GM23338 (cell line): ENCODE data around the gene HDHD3.

ENCODE experiments used
- CREB1 ChIP-seq: fragments of 250-450 bp; sonication (Bioruptor Pico); IDR thresholded peaks from 2 replicates; pipeline ENCODE4 v1.5.0; 2020; ENCODE audit warnings: low read depth, mild to moderate bottlenecking, moderate library complexity
- CTCF ChIP-seq, 2 experiments: fragments of 200-600 bp in 1 of 2; sonication (generic) in 1 of 2; conservative IDR thresholded peaks; 2 replicates each; pipeline versions ENCODE4 v1.5.1 to v1.6.1; 2016 to 2017; ENCODE audit warnings: antibody characterized with exemption in 2 of 2, low read depth in 2 of 2, mild to moderate bottlenecking in 2 of 2, moderate library complexity in 1 of 2
- ETS1 ChIP-seq: IDR thresholded peaks from 2 replicates; pipeline ENCODE4 v1.6.1; 2016; ENCODE audit warnings: antibody characterized with exemption
- EZH2 ChIP-seq: fragments of 200-600 bp; sonication (generic); IDR thresholded peaks from one replicate; pipeline ENCODE4 v1.8.0; 2017; ENCODE audit warnings: antibody characterized with exemption, mild to moderate bottlenecking, low read depth; ENCODE audit not compliant: unreplicated experiment
- EZH2phosphoT487 ChIP-seq: fragments of 200-600 bp; sonication (generic); IDR thresholded peaks from one replicate; pipeline ENCODE4 v1.8.1; 2018; ENCODE audit warnings: antibody characterized with exemption; ENCODE audit not compliant: unreplicated experiment
- JUNB ChIP-seq: IDR thresholded peaks from one replicate; pipeline ENCODE4 v1.6.1; 2016; ENCODE audit warnings: antibody characterized with exemption; ENCODE audit not compliant: unreplicated experiment
- NANOG ChIP-seq: IDR thresholded peaks from 2 replicates; pipeline ENCODE4 v1.6.1; 2016; ENCODE audit warnings: antibody characterized with exemption, borderline replicate concordance
- POLR2AphosphoS5 ChIP-seq: IDR thresholded peaks from 2 replicates; pipeline ENCODE4 v1.6.1; 2016; ENCODE audit warnings: antibody characterized with exemption, low read depth
- STAT1 ChIP-seq: IDR thresholded peaks from one replicate; pipeline ENCODE4 v1.6.1; 2016; ENCODE audit warnings: antibody characterized with exemption; ENCODE audit not compliant: unreplicated experiment
- ZNF114 ChIP-seq: fragments of 250-450 bp; sonication (Bioruptor Pico); IDR thresholded peaks from 2 replicates; pipeline ENCODE4 v1.5.0; 2020; ENCODE audit warnings: mild to moderate bottlenecking, moderate library complexity
- ZNF331 ChIP-seq: fragments of 250-450 bp; sonication (Bioruptor Pico); IDR thresholded peaks from 2 replicates; pipeline ENCODE4 v1.5.0; 2020; ENCODE audit warnings: low read depth, mild to moderate bottlenecking, moderate library complexity
- ZNF462 ChIP-seq: fragments of 250-450 bp; sonication (Bioruptor Pico); IDR thresholded peaks from 2 replicates; pipeline ENCODE4 v1.5.0; 2020; ENCODE audit warnings: mild to moderate bottlenecking, moderate library complexity
- TF ChIP-seq, protein P1 (sequence below): IDR thresholded peaks from one replicate; pipeline ENCODE4 v1.6.1; 2018; ENCODE audit warnings: antibody characterized with exemption; ENCODE audit not compliant: unreplicated experiment

DNA sequence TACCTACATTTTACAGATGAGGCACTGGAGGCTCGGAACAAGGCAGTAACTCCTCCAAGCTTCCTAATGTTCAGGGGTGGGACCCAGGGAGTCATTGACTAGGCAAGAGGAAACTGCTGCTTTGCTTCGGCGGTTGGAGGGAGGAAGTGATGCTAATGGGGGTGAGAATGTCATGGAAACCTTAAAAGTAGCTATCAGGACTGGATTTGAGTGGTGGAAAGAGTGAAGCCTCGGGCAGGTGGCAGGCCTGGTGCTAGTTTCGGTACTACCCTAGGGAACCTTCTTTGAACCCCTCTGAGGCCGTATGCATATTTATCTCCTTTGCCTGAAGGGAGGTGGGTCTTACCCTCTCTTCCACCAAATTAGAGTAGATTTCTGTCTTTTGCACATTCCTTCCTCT, 25.8 kb downstream of the HDHD3 start:
- no peak for TF ChIP-seq POLR2AphosphoS5
- TF ChIP-seq, protein P1, sequence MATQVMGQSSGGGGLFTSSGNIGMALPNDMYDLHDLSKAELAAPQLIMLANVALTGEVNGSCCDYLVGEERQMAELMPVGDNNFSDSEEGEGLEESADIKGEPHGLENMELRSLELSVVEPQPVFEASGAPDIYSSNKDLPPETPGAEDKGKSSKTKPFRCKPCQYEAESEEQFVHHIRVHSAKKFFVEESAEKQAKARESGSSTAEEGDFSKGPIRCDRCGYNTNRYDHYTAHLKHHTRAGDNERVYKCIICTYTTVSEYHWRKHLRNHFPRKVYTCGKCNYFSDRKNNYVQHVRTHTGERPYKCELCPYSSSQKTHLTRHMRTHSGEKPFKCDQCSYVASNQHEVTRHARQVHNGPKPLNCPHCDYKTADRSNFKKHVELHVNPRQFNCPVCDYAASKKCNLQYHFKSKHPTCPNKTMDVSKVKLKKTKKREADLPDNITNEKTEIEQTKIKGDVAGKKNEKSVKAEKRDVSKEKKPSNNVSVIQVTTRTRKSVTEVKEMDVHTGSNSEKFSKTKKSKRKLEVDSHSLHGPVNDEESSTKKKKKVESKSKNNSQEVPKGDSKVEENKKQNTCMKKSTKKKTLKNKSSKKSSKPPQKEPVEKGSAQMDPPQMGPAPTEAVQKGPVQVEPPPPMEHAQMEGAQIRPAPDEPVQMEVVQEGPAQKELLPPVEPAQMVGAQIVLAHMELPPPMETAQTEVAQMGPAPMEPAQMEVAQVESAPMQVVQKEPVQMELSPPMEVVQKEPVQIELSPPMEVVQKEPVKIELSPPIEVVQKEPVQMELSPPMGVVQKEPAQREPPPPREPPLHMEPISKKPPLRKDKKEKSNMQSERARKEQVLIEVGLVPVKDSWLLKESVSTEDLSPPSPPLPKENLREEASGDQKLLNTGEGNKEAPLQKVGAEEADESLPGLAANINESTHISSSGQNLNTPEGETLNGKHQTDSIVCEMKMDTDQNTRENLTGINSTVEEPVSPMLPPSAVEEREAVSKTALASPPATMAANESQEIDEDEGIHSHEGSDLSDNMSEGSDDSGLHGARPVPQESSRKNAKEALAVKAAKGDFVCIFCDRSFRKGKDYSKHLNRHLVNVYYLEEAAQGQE = no peak
- TF ChIP-seq CTCF (conservative IDR thresholded peaks at IDR 0.05; ENCODE audit: low read depth in 2 of 2) = no peak
- no peak for TF ChIP-seq CREB1 (CRISPR knock-in tag)
- no peak for TF ChIP-seq EZH2phosphoT487
- TF ChIP-seq NANOG = no peak
- no peak for TF ChIP-seq ZNF114 (CRISPR knock-in tag)
- no peak for TF ChIP-seq STAT1
- TF ChIP-seq EZH2 = no peak
- no peak for TF ChIP-seq JUNB
- TF ChIP-seq ZNF462 (CRISPR knock-in tag) = no peak
- TF ChIP-seq ETS1 = no peak
- no peak for TF ChIP-seq ZNF331 (CRISPR knock-in tag)
